ENCODE results near the gene SAMD4A.

DNA sequence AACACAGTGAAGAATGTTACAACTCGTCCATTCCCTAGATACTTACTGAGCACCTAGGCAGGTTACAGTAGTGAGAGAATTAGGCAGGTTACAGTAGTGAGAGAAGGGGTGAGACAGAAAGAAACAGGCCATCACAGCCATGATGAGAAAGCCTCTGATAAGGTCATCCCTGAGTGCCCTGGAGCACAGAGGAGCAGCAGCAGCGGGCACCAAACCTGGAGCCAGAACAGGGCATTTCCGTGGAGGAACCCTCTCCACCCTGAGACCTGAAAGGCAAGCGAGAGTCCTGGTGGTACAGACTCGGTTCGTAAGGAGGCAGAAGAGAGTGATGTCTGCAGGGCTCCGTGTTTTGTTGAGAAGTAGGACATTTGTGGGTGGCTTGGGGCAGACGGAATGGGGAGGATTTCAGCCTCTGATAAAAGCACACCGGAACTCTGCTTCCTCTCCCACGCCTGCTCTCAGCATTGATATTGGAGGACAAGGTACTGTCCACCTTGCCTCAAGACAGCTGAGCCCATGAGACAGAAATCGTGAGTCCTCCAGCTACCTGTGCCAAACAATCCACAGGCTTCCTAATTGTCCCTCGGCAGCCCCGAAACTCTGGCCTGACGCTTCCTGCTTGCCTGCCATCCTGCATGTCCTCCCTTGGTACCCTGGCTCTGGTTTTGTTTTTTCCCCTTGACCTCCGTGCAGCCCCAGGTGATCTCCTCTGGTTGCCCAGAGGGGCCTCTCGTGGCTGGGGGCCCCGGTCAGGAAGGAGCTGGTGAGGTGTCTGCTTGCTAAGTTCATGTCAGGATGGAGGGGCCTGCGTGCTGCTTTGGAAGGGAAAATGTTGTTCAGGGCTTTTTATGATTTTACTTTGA lies 199.6 kb downstream of the SAMD4A start:
- TF ChIP-seq, protein P1, sequence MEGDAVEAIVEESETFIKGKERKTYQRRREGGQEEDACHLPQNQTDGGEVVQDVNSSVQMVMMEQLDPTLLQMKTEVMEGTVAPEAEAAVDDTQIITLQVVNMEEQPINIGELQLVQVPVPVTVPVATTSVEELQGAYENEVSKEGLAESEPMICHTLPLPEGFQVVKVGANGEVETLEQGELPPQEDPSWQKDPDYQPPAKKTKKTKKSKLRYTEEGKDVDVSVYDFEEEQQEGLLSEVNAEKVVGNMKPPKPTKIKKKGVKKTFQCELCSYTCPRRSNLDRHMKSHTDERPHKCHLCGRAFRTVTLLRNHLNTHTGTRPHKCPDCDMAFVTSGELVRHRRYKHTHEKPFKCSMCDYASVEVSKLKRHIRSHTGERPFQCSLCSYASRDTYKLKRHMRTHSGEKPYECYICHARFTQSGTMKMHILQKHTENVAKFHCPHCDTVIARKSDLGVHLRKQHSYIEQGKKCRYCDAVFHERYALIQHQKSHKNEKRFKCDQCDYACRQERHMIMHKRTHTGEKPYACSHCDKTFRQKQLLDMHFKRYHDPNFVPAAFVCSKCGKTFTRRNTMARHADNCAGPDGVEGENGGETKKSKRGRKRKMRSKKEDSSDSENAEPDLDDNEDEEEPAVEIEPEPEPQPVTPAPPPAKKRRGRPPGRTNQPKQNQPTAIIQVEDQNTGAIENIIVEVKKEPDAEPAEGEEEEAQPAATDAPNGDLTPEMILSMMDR (conservative IDR thresholded peaks at IDR 0.05 in 1 of 2, IDR thresholded peaks at IDR 0.05 in 1 of 2; ENCODE audit: low read depth in 1 of 2, low read length in 2 of 2): no peak
- TF ChIP-seq EZH2 (IDR thresholded peaks at IDR 0.05; ENCODE audit: low read length, missing control alignments): no peak

Data from fibroblast of lung (primary cell).